Stimulated activated naive CD4-positive, alpha-beta T cell (primary cell): Measurements from ENCODE around the gene FRMD8.

Source experiments
- DNase-seq, 6 experiments: peaks; one replicate each; lab custom pipeline; 2025; lab: John Stamatoyannopoulos, UW

The FRMD8 gene

GRCh38 chr11:65425105-65425970, 38.9 kb downstream of the FRMD8 start:
- peak; percentile 63 to 96 (median 88) for DNase-seq

- DNase-seq = peak in 3 of 6 experiments; percentile 78 to 79 (median 79)
Measured at GRCh38 chr11:65425971-65426838, 39.8 kb downstream of the FRMD8 start.

GRCh38 chr11:65426839-65427690, 40.6 kb downstream of the FRMD8 start:
- DNase-seq = peak in 4 of 6 experiments; percentile 25 to 55 (median 42)

- DNase-seq = peak in 2 of 6 experiments; percentile 35 to 38
Measured at GRCh38 chr11:65427691-65428577, 41.5 kb downstream of the FRMD8 start.

DNA sequence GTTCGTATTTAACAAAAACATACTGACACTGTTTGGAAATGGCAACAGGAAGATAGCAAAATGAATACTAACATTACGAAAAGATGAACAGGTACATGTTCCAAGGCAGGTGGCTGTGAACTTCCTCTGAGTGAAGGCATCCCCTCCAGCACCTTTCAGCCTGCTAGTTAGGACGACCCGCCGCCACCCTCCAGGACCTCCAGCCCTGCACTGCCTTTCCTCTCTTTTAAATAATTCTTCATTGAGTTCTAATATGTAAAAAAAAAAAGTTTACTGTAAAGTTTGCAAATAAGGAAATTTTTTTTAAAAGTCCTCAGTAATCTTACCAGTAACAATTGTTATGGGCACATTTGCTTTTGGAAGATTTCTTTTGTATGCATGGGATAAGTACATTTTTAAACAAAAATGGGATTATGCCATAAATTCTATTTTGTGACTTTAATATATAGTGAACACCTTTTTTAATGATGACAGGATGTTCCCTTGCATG, 42.2 kb downstream of the FRMD8 start:
- DNase-seq = no peak

DNA sequence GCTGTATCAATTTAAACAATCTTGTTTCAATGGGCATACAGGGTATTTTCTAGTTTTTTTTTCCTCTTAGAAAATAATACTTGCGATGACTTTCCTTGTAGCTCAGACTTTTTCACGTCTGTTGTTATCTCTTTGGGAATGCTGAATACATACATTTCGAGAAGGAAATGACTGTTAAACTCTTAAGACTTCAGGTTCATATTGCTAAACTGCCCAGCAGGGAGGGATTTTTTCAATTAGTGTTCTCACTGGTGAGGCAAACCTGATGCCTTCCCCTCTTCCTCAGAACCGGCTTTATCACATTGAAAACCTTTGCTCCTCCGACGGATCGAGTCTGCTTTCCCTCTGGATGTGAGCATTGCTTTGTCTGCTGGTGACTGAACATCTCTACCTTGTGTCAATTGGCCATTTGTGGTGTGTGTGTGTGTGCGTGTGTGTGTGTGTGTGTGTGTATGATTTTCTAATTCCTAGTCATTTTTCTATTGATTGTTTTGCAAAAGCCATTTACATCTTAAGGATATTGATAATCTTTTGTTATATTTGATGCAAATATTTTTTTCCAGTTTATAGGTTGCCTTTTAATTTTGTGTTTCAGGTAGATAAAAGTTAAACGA, 42.7 kb downstream of the FRMD8 start:
- peak in 1 of 6 experiments; percentile 36 for DNase-seq

DNA sequence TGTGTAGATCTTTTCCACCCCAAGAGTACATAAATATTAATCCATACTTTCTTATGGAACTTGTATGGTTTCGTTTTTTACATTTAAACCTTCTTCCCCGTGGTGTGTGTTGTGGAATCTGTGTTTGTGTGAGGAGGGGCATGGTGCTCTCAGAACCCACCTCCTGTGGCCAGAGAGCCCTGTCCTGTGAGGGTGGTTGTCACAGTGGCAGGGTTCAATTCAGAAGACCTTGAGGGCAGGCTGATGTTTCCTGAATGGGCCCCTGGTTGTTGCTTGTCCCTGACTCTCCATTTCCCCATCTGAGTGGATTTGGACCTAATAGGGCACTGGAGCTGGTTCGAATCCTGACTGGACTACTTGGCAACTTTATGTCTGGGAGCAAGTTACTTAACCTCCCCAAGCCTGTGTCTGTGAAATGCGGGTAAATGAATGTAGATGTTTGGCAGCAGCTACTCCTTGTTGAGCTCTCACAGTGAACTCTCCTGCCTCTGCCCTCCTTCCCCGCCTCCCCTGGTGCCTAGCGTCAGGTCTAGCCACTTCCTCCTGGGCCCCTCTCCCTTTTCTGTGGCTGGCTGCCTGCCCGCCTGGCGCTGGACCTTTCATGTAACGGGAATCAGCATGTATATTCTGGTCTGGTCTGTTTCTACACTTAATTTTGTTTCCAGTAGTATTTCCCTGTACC, 43.4 kb downstream of the FRMD8 start:
- DNase-seq = peak in 5 of 6 experiments; percentile 27 to 55 (median 36)

DNA sequence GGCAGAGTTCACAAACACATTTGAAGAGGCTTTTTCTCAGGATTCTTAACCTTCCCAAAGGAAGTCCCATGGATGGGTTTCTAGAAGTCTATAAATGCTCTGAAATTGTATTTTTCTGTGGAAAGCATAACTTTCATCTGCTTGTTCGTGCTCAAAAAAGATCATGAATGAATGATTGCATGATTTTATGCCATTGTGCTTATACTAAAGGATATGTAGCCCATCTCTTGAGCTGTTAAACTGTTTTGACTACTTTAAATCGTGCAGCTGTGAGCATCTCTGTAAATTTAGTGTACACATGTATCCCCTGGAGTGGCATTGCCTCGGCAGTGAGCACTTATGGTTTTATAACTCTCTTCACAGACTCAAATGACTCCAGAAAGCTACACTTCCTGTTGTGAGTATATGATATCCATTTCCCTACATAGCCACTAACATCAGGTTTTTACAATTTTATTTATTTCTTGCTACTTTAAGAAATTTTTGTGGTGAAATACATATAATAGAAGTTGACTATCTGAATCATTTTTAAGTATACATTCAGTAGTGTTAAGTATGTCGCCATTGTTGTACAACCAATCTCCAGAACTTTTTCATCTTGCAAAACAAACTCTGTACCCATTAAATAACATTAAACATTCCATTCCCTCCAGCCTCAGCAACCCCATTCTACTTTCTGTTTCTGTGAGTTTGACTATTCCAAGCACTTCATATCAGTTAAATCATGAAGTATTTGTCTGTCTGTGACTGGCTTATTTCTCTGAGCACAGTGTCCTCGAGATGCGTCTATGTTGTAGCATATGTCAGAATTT, 44.2 kb downstream of the FRMD8 start:
- peak in 3 of 6 experiments; percentile 42 to 58 (median 44) for DNase-seq

DNA sequence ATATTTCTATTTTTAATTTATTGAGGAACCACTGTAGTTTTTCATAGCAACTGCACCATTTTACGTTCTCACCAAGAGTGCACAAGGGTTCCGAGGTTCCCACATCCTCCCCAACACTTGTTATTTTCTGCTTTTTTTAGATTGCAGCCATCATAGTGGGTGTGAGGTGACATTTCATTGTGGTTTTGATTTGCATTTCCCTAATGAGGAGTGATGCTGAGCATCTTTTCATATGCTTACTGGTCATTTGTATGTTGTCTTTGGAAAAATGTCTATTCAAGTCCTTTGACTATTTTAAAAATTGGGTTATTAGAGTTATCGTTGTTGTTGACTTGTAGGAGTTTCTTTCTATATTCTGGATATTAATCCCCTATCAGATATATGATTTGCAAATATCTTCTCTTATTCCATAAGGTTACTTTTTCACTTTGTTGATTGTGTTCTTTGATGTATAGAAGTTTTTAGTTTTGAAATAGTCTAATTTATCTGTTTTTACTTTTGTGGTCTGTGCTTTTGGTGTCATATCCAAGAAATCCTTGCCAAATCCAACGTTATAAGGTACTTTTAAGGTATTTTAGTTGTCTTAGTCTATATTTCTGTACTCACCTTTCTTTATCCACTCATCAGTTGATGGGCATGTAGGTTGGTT, 45.1 kb downstream of the FRMD8 start:
- DNase-seq = peak in 3 of 6 experiments; percentile 63 to 73 (median 65)

- DNase-seq = no peak
Measured at GRCh38 chr11:65432100-65432650, 45.7 kb downstream of the FRMD8 start.

DNA sequence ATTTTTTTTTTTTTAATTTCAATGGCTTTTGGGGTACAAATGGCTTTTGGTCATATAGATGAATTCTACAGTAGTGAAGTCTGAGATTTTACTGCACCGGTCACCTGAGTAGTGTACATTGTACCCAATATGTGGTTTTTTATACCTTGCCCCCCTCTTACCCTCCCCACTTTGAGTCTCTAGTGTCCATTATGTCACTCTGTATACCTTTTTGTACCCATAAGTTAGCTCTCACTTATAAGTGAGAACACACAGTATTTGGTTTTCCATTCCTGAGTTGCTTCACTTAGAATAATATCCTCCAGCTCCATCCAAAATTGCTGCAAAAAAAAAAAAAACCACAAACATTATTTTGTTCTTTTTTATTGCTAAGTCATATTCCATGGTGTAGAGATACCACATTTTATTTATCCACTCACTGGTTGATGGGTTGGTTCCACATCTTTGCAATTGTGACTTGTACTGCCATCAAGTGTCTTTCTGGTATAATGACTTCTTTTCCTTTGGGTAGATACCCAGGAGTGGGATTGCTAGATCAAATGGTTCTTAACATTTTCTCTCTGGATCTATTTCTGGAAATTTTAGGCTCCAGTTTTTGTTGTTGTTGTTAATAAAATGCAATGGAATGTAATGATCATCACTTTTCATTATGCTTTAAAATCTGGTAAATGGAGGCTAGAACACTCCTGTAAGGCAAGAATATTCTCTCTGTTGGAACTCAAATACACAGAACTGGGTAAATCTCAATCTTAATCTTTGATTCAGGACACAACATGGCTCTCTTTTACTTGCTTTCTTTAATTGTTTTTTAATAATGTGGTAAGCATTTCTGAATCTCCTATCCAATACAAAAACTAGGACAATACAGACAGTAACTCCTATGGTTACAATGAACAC, 46.5 kb downstream of the FRMD8 start:
- peak in 3 of 6 experiments; percentile 51 to 68 (median 56) for DNase-seq

- DNase-seq = no peak
Measured at GRCh38 chr11:65433657-65434056, 47.2 kb downstream of the FRMD8 start.

DNA sequence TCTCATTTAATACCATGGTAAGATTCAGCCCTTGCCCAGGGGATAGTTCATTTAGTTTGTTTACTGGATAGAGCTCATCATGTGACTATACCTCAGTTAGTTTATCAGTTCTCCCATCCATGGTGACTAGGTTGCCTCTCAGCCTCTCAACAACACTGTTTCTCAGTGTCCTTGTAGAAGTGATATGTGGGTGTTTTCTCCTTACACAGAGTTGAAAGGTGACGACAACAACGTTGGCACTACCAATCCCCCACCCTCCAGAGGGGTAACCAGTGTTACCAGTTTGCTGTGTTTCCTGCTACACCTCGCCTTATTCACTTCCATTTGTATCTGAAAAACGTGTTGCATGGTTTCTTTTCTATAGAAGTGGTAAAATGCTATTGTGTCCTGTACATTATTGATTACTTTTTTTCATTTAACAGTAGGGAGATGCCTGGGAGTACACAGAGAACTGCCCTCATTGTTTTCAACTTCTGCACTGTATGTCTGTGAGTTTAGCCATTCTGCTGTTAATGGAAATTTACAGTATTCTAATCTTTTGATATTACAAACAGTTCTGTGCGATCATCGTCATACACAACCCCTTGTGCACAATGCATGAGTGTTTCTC, 47.7 kb downstream of the FRMD8 start:
- DNase-seq = no peak

DNA sequence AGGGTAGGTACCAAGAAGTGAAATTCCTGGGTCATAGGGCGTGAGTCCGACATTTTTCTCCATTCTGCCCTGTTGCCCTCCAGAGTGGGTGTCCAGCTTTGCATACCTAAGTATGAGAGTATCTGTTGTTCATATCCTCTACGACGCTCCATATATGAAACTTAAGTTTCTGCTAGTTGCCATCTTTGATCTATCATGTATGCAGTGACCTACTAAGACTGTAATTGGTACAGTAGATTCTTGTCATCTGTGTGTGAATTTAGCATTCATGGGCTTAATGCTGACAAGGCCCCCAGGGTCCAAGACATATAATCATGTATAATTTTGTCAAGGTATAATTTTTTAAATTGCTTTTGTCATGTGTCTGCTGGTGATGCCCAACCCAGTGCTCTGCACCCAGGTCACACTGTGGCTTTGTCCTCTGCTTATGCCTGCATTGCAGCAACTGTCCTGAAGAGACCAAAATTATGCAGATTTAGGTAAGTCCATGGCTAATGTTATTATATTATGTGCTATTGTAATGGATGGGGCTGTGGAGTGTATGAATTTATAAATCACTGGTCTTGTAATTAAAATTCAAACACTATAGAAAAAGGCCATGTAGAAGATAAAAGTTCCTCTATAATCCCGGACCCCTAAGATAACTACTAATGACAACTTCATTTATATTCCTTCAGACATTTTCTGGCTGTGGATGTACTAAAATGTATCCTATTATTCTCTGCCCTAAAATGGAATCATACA, 48.4 kb downstream of the FRMD8 start:
- DNase-seq = no peak

GRCh38 chr11:65435411-65435931, 49.0 kb downstream of the FRMD8 start:
- no peak for DNase-seq
